GM21717 (cell line): ENCODE results near the gene BRD8.

Source experiments
- ATAC-seq: cut with Tn5 transposase; IDR thresholded peaks from one replicate; pipeline ENCODE4 v1.9.1; 2021; ENCODE audit warnings: mild to moderate bottlenecking, moderate library complexity; ENCODE audit not compliant: unreplicated experiment

The BRD8 gene

DNA sequence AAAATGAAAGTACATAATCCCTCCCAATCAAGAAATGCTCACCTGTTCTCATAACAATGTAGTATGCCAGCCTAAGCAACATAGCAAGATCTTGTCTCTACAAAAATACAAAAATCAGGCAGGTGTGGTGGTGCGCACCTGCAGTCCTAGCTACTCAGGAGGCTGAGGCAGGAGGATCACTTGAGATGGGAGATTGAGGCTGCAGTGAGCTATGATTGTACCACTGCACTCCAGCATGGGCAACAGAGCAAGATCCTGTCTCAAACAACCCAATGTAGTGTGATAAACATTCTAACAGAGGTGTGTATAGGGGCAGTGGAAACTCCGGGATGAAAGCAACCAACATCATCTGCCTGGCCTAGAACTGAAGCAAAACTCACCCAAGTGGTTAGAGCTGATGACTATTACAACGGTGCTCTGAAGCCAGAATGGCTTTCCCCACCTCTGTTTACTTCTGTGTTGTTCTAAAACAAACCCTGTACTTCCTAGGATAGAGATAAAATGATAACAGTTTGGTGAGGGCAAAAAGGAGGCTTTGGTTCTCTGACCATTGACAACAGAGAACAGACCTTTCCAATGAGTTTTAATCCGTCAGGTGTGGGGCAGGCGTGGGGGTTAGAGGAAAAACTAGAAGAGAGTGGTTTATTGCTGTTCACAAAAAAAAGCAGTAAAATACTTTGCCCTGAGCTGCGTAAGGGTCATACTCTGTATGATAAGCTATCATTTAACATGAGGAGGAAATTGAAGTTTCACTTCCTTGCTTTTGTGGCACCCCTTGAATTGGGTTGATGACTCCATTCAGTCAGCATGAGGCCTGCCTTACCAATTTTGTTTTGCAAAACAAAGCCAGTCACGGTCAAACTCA, 75.7 kb downstream of the BRD8 start:
- ATAC-seq = no peak

DNA sequence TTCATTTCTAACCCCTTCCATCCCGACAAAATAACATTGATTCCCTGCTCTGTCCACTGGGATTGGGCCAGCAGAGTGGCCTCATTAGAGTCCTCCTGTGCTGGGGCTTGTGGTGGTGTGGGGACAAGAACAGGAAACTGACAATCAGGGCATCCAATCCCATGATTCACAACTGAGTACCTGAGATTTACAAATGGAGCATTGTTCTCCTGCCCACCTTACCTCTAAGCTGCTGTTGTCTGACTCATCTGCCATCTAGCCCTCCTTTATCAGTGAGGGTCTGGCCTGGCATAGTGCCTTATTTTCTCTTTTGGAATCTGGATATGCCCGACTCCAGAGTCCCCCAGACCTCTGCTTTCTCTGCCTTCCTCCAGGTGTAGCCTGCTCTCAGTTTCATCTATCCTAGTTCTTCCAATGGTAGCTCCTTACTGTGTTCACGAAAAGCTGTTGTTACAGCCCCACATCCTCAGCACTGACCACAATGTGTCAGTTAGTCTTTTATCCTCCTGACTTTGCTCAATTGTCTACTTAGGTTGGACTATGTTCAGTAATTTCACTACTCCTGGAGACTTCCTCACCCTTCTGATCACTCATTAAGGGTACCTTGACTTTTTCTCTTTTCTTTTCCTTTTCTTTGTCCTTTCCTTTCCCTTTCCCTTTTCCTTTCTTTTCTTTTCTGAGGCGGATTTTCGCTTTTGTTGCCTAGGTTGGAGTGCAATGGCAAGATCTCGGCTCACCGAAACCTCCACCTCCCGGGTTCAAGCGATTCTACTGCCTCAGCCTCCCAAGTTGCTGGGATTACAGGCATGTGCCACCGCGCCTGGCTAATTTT, 81.2 kb downstream of the BRD8 start:
- ATAC-seq = no peak

- no peak for ATAC-seq
These were observed 82.1 kb downstream of the BRD8 start for GRCh38 chr5:138096363-138096762.

DNA sequence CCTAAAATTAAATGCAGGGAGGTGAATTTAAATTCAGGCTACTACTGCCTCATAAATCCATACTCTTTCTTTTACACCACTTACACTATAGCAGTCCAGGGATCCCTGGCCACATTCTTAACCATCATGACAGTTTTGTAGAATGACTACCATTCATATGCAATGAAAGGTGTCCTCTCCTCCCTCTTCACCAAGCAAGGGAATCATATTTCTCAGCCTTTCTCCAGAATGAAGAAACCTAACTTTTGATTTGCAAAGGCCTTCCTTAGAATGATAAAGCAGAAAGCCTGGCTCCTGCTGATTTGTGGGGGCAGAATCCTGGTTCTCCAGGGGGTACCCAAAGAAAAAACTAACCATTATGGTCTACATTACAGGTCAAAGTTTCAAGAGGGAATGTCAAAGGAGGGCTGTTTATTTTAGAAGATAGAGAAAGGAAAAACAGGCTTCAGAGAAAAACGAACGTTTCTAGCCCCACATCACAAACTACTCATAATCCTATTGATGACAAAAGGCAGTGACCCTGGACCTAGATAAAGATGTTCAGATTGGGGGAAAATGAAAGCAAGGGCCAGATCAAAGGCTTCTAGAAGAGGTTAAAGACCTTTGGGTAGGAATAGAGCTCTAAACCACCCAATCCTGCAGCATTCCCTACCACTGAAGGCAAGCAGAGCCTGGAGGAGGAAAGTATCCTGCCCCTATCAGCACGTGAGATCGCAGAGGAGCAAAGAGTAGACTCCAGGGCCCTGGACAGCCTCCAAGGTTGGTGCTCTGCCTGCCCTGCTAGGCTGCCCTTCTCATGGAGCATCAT, 83.1 kb downstream of the BRD8 start:
- no peak for ATAC-seq

- no peak for ATAC-seq
These were observed 85.4 kb downstream of the BRD8 start for GRCh38 chr5:138093036-138093435.

DNA sequence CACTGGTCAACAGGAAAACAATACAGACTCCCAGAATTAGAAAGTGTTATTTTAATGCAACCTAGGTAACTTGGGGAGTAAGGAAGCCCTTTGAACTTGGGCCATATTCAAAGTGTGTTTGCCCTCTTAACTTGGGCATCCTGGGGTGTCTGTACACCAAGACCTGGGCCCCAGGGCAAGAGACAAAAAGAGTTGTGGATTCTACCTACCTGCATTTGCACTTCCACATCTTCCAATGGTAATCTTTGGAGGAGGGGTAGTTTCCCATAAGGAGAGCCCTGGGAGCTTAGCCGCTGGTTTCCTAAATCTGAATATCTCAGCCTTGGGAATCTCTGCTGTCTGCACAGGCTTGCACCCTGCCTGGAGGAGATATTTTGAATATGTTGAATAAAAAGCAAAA, 86.1 kb downstream of the BRD8 start:
- ATAC-seq = no peak

GRCh38 chr5:138091685-138092084, 86.7 kb downstream of the BRD8 start:
- no peak for ATAC-seq
